ENCODE measurements around the gene RNASE4.
A peak's percentile ranks its signal among the peaks of the same experiment; 100 is the strongest.
"Not testable (repeated sequence)": the region's sequence is repeated elsewhere in the genome, so short reads cannot be mapped to it uniquely, and the experiment has no call there.

The RNASE4 gene

GRCh38 chr14:20683891-20684661, at the start of gene RNASE4:
RNASE4 (plus strand) TSS chr14:20684560; CDS start chr14:20699372, 14,812 bp downstream.
- CTCF ChIA-PET = interaction anchor here (0.9 to 5.0 kb wide), 14 partner anchors 13 to 287 kb away, joined by 3 to 37 read pairs (median 6); no protein-coding TSS in a partner anchor
- Mint-ChIP-seq H3K4me3 (no peak within 1 kb of the TSS), H3K4me1 (peaks cover 31% of the 10 kb centered on the region), H3K9me3 (no peaks in the 10 kb centered on the region), H3K36me3 (no peaks in the 10 kb centered on the region), H3K27me3 (peaks cover 8% of the 10 kb centered on the region), H3K27ac (peak within 1 kb of the TSS; percentile 42)
- DNase-seq = peak; percentile 81

GRCh38 chr14:20641591-20641990, 42.8 kb upstream of the RNASE4 start, which contains the start of gene OR6S1:
OR6S1 (minus strand) TSS chr14:20641691; CDS start chr14:20641691, 0 bp downstream.
- Mint-ChIP-seq H3K4me3 (no peak within 1 kb of the TSS), H3K36me3 (no peaks in the 10 kb centered on the region), H3K27me3 (peaks cover 38% of the 10 kb centered on the region), H3K9me3 (no peaks in the 10 kb centered on the region), H3K4me1 (no peaks in the 10 kb centered on the region), H3K27ac (no peak within 1 kb of the TSS)
- no peak for DNase-seq
- CTCF ChIA-PET = no interaction called here

GRCh38 chr14:20642182-20642581, 42.2 kb upstream of the RNASE4 start:
- no peak for DNase-seq
- no peaks in the 10 kb centered on the region for H3K9me3 Mint-ChIP-seq
- H3K27ac Mint-ChIP-seq = no peak overlapping the region
- no peak overlapping the region for H3K4me3 Mint-ChIP-seq
- CTCF ChIA-PET = interaction anchor here (0.8 kb wide), 1 partner anchor 52 kb away, joined by 3 read pairs; no protein-coding TSS in a partner anchor
- no peaks in the 10 kb centered on the region for H3K4me1 Mint-ChIP-seq
- peaks cover 32% of the 10 kb centered on the region for H3K27me3 Mint-ChIP-seq
- no peaks in the 10 kb centered on the region for H3K36me3 Mint-ChIP-seq

- H3K27ac Mint-ChIP-seq, DNase-seq, H3K36me3 Mint-ChIP-seq, H3K4me3 Mint-ChIP-seq, H3K4me1 Mint-ChIP-seq, H3K9me3 Mint-ChIP-seq: not testable (repeated sequence)
- CTCF ChIA-PET = interaction anchor here (0.8 to 1.0 kb wide), 2 partner anchors 39 to 52 kb away, joined by 3 read pairs; no protein-coding TSS in a partner anchor
- peaks cover 34% of the 10 kb centered on the region for H3K27me3 Mint-ChIP-seq
These were observed 41.6 kb upstream of the RNASE4 start for GRCh38 chr14:20642755-20643154.

- CTCF ChIA-PET = interaction anchor here (1.8 kb wide), 1 partner anchor 13 kb away, joined by 7 read pairs; no protein-coding TSS in a partner anchor
- Mint-ChIP-seq H3K27ac (no peak overlapping the region), H3K4me1 (no peaks in the 10 kb centered on the region), H3K4me3 (no peak overlapping the region), H3K36me3 (no peaks in the 10 kb centered on the region), H3K27me3 (peaks cover 47% of the 10 kb centered on the region), H3K9me3 (no peaks in the 10 kb centered on the region)
- DNase-seq = no peak
These were observed 39.8 kb upstream of the RNASE4 start for GRCh38 chr14:20644520-20644919.

GRCh38 chr14:20645481-20645880, 38.9 kb upstream of the RNASE4 start:
- peaks cover 53% of the 10 kb centered on the region for H3K27me3 Mint-ChIP-seq
- no peak overlapping the region for H3K4me3 Mint-ChIP-seq
- H3K27ac Mint-ChIP-seq = no peak overlapping the region
- H3K9me3 Mint-ChIP-seq = no peaks in the 10 kb centered on the region
- CTCF ChIA-PET = interaction anchor here (1.2 to 1.9 kb wide), 4 partner anchors 12 to 49 kb away, joined by 4 to 7 read pairs (median 4); no protein-coding TSS in a partner anchor
- H3K4me1 Mint-ChIP-seq = no peaks in the 10 kb centered on the region
- H3K36me3 Mint-ChIP-seq = no peaks in the 10 kb centered on the region
- DNase-seq = no peak

- H3K27me3 Mint-ChIP-seq = peaks cover 82% of the 10 kb centered on the region
- no peak overlapping the region for H3K27ac Mint-ChIP-seq
- CTCF ChIA-PET = interaction anchor here (1.0 kb wide), 1 partner anchor 38 kb away, joined by 5 read pairs; no protein-coding TSS in a partner anchor
- H3K4me1 Mint-ChIP-seq = peaks cover 32% of the 10 kb centered on the region
- no peaks in the 10 kb centered on the region for H3K9me3 Mint-ChIP-seq
- peaks cover 2% of the 10 kb centered on the region for H3K36me3 Mint-ChIP-seq
- H3K4me3 Mint-ChIP-seq = peak overlapping the region; percentile 12
- DNase-seq = peak; percentile 40
These were observed 31.1 kb upstream of the RNASE4 start for GRCh38 chr14:20652996-20653975.

- no peaks in the 10 kb centered on the region for H3K9me3 Mint-ChIP-seq
- peaks cover 88% of the 10 kb centered on the region for H3K27me3 Mint-ChIP-seq
- peaks cover 2% of the 10 kb centered on the region for H3K36me3 Mint-ChIP-seq
- CTCF ChIA-PET = interaction anchor here (0.7 to 4.9 kb wide), 5 partner anchors 9 to 43 kb away, joined by 3 to 51 read pairs (median 14); partner anchors contain the start of gene ANG
- H3K4me3 Mint-ChIP-seq = no peak overlapping the region
- peaks cover 36% of the 10 kb centered on the region for H3K4me1 Mint-ChIP-seq
- DNase-seq = no peak
- H3K27ac Mint-ChIP-seq = no peak overlapping the region
These were observed 28.5 kb upstream of the RNASE4 start for GRCh38 chr14:20655851-20656250.

GRCh38 chr14:20656274-20656673, 28.1 kb upstream of the RNASE4 start:
- peaks cover 37% of the 10 kb centered on the region for H3K4me1 Mint-ChIP-seq
- H3K27me3 Mint-ChIP-seq = peaks cover 88% of the 10 kb centered on the region
- peaks cover 2% of the 10 kb centered on the region for H3K36me3 Mint-ChIP-seq
- CTCF ChIA-PET = interaction anchor here (1.1 to 4.9 kb wide), 6 partner anchors 9 to 35 kb away, joined by 5 to 51 read pairs (median 14); partner anchors contain the start of genes ANG and RNASE4
- no peak overlapping the region for H3K4me3 Mint-ChIP-seq
- DNase-seq = no peak
- no peaks in the 10 kb centered on the region for H3K9me3 Mint-ChIP-seq
- no peak overlapping the region for H3K27ac Mint-ChIP-seq

GRCh38 chr14:20657216-20658211, 26.8 kb upstream of the RNASE4 start:
- peak; percentile 44 for DNase-seq
- Mint-ChIP-seq H3K27me3 (peaks cover 94% of the 10 kb centered on the region), H3K4me1 (peaks cover 46% of the 10 kb centered on the region), H3K9me3 (no peaks in the 10 kb centered on the region), H3K27ac (no peak overlapping the region), H3K4me3 (no peak overlapping the region), H3K36me3 (peaks cover 2% of the 10 kb centered on the region)
- CTCF ChIA-PET = interaction anchor here (0.7 to 4.9 kb wide), 13 partner anchors 10 to 199 kb away, joined by 3 to 51 read pairs (median 5); partner anchors contain the start of genes ANG and RNASE4

GRCh38 chr14:20658246-20658645, 26.1 kb upstream of the RNASE4 start:
- H3K9me3 Mint-ChIP-seq = no peaks in the 10 kb centered on the region
- no peak overlapping the region for H3K27ac Mint-ChIP-seq
- CTCF ChIA-PET = interaction anchor here (1.4 to 4.9 kb wide), 8 partner anchors 22 to 76 kb away, joined by 3 to 51 read pairs (median 10); partner anchors contain the start of genes ANG and RNASE4
- DNase-seq = no peak
- peaks cover 2% of the 10 kb centered on the region for H3K36me3 Mint-ChIP-seq
- H3K4me1 Mint-ChIP-seq = peaks cover 47% of the 10 kb centered on the region
- peaks cover 94% of the 10 kb centered on the region for H3K27me3 Mint-ChIP-seq
- H3K4me3 Mint-ChIP-seq = no peak overlapping the region

- H3K9me3 Mint-ChIP-seq = no peaks in the 10 kb centered on the region
- no peak overlapping the region for H3K27ac Mint-ChIP-seq
- H3K36me3 Mint-ChIP-seq = peaks cover under 1% of the 10 kb centered on the region
- peaks cover 94% of the 10 kb centered on the region for H3K27me3 Mint-ChIP-seq
- peaks cover 46% of the 10 kb centered on the region for H3K4me1 Mint-ChIP-seq
- CTCF ChIA-PET = interaction anchor here (1.0 to 4.9 kb wide), 6 partner anchors 13 to 75 kb away, joined by 3 to 51 read pairs (median 10); partner anchors contain the start of gene ANG
- DNase-seq = no peak
- H3K4me3 Mint-ChIP-seq = no peak overlapping the region
These were observed 25.0 kb upstream of the RNASE4 start for GRCh38 chr14:20659336-20659735.

All from activated naive CD4-positive, alpha-beta T cell treated with anti-CD3 and anti-CD28 coated beads, Interleukin-2, amount 10 ng/mL, durations not matched to agents 7 days and 5 days (primary cell).